Measurements from ENCODE around the gene MIR17HG.

DNA sequence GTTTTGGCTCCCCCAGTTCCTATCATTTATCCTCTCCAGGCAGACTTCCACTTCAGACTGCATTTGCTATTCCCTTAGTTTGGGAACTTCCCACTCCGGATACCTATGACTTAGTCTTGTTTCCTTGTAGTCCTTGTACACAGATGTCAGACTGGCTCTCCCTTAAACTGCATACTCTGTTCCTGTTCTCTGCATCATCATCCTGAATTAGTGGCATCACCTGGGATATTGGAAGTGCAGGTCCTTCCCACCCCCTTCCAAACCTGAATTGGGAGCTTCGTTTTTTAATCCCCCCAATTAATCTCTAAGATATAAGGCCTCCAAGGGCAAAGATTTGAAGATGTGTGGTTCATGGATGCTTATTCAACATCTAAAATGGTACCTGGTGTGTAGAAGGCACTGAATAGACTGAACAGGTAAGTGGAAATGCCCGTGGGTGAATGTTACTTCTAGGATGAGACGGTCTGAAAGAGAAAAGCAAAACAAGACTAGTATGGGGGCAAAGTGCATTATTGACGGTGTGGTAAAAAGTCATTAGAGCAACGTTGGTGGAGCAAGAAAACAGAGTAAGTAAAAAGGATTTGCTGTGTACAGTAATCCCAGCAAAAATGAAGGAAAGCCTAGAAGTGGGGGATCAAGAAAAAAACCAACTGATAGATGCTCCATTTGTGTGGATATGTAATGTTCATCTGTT lies 9.6 kb downstream of the MIR17HG start:
- TF ChIP-seq EZH2phosphoT487 (conservative IDR thresholded peaks at IDR 0.05; ENCODE audit: low read length): no peak
- TF ChIP-seq CTCF (IDR thresholded peaks at IDR 0.05; ENCODE audit: insufficient read depth, low read length, poor library complexity, severe bottlenecking): no peak

Measured in SU-DHL-6 (cell line).